ENCODE results near the gene NTN1. TPM values are rescaled to one million over a fixed set of nuclear protein-coding genes. Genes with fewer than 3 reads are reported as not detected.

NTN1 gene
- total RNA-seq, 1 donor from 2014 or later, result 2.5 TPM

DNA sequence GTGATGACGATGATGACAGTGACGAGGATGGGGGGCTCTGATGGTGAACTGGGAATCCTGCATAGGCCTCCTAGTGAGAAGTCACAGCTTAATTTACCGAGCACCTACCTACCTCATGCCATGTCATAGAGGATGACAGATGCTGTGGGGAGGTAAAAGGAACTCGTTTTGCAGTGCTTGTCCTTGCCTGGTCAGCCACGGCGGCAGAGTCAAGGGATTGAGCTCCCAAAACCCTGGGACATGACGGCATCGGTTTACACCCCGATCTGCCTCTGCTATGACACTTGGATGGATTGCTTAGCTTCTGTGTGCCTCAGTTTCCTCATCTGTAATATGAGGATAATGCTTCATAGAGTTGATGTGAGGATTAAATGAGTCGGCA is 103.2 kb downstream of the NTN1 start:
- H3K4me1 Mint-ChIP-seq, result no peaks in the 10 kb centered on the region
- no peak overlapping the region for H3K4me3 Mint-ChIP-seq
- no peaks in the 10 kb centered on the region for H3K36me3 Mint-ChIP-seq
- no peak overlapping the region for H3K27ac Mint-ChIP-seq
- no peak for DNase-seq (ENCODE audit: low spot score in 2 of 2, unreplicated experiment in 2 of 2)
- no peaks in the 10 kb centered on the region for H3K9me3 Mint-ChIP-seq
- H3K27me3 Mint-ChIP-seq (ENCODE audit: low read depth), result peaks cover 20% of the 10 kb centered on the region
- TF ChIP-seq, protein P1, sequence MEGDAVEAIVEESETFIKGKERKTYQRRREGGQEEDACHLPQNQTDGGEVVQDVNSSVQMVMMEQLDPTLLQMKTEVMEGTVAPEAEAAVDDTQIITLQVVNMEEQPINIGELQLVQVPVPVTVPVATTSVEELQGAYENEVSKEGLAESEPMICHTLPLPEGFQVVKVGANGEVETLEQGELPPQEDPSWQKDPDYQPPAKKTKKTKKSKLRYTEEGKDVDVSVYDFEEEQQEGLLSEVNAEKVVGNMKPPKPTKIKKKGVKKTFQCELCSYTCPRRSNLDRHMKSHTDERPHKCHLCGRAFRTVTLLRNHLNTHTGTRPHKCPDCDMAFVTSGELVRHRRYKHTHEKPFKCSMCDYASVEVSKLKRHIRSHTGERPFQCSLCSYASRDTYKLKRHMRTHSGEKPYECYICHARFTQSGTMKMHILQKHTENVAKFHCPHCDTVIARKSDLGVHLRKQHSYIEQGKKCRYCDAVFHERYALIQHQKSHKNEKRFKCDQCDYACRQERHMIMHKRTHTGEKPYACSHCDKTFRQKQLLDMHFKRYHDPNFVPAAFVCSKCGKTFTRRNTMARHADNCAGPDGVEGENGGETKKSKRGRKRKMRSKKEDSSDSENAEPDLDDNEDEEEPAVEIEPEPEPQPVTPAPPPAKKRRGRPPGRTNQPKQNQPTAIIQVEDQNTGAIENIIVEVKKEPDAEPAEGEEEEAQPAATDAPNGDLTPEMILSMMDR (IDR thresholded peaks at IDR 0.05; ENCODE audit: unreplicated experiment), result no peak

- Mint-ChIP-seq H3K9me3 (no peaks in the 10 kb centered on the region), H3K4me3 (no peak overlapping the region), H3K36me3 (no peaks in the 10 kb centered on the region), H3K27ac (no peak overlapping the region), H3K4me1 (no peaks in the 10 kb centered on the region), H3K27me3 (ENCODE audit: low read depth) (peaks cover 23% of the 10 kb centered on the region)
- no peak for DNase-seq (ENCODE audit: low spot score in 2 of 2, unreplicated experiment in 2 of 2)
- TF ChIP-seq, protein P1 (IDR thresholded peaks at IDR 0.05; ENCODE audit: unreplicated experiment), result no peak
Measured at GRCh38 chr17:9125722-9126121, 104.4 kb downstream of the NTN1 start.

- Mint-ChIP-seq H3K4me3 (no peak overlapping the region), H3K4me1 (no peaks in the 10 kb centered on the region), H3K27ac (no peak overlapping the region), H3K36me3 (no peaks in the 10 kb centered on the region), H3K27me3 (ENCODE audit: low read depth) (peaks cover 23% of the 10 kb centered on the region), H3K9me3 (no peaks in the 10 kb centered on the region)
- DNase-seq (ENCODE audit: low spot score in 2 of 2, unreplicated experiment in 2 of 2), result no peak
- TF ChIP-seq, protein P1 (IDR thresholded peaks at IDR 0.05; ENCODE audit: unreplicated experiment), result no peak
Measured at GRCh38 chr17:9127340-9127739, 106.0 kb downstream of the NTN1 start.

- peaks cover 23% of the 10 kb centered on the region for H3K27me3 Mint-ChIP-seq (ENCODE audit: low read depth)
- DNase-seq (ENCODE audit: low spot score in 2 of 2, unreplicated experiment in 2 of 2), result no peak
- no peaks in the 10 kb centered on the region for H3K9me3 Mint-ChIP-seq
- TF ChIP-seq, protein P1 (IDR thresholded peaks at IDR 0.05; ENCODE audit: unreplicated experiment), result no peak
- no peak overlapping the region for H3K27ac Mint-ChIP-seq
- H3K4me1 Mint-ChIP-seq, result no peaks in the 10 kb centered on the region
- no peaks in the 10 kb centered on the region for H3K36me3 Mint-ChIP-seq
- H3K4me3 Mint-ChIP-seq, result no peak overlapping the region
Measured at GRCh38 chr17:9131371-9131770, 110.1 kb downstream of the NTN1 start.

DNA sequence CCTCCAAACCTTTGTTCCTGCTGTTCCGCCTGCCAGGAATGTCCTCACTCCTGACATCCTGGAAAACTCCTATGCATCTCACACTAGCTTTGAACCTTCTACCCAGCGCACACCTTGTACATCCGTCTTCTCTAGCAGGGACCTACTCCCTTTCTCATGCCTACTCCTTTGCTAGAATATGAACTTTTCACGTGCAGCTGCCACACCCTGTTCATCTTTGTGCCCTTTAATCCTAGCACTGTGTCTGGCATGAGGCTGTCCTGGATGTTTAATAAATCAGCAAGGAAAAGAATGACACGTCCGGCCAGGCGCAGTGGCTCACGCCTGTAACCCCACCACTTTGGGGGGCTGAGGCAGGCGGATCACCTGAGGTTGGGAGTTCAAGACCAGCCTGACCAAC is 111.0 kb downstream of the NTN1 start:
- Mint-ChIP-seq H3K27me3 (ENCODE audit: low read depth) (peaks cover 23% of the 10 kb centered on the region), H3K27ac (no peak overlapping the region), H3K4me3 (no peak overlapping the region), H3K36me3 (no peaks in the 10 kb centered on the region), H3K4me1 (peaks cover 8% of the 10 kb centered on the region), H3K9me3 (no peaks in the 10 kb centered on the region)
- TF ChIP-seq, protein P1 (IDR thresholded peaks at IDR 0.05; ENCODE audit: unreplicated experiment), result no peak
- no peak for DNase-seq (ENCODE audit: low spot score in 2 of 2, unreplicated experiment in 2 of 2)
